A673 (cell line): Measurements from ENCODE around the gene ZGLP1. TPM values are rescaled to one million over a fixed set of nuclear protein-coding genes. Genes with fewer than 3 reads are reported as not detected.
A peak's percentile ranks its signal among the peaks of the same experiment; 100 is the strongest.

Experiments
- BruUV-seq: library from RNA; stranded (reverse); fragments of 400-500 nt; replicated peaks from 2 replicates; lab custom pipeline; 2021; lab: Mats Ljungman, UMichigan
- CTCF ChIA-PET: fragments of 300-600 bp; sonication (Branson Sonifier 250); formaldehyde crosslinking; loops from one replicate; lab custom pipeline; 2022; ENCODE audit warnings: antibody characterized with exemption; lab: Charles Lee
- POLR2A ChIA-PET: fragments of 300-600 bp; sonication (Branson Sonifier 250); formaldehyde crosslinking; loops from one replicate; lab custom pipeline; 2022; ENCODE audit warnings: antibody characterized with exemption; ENCODE audit not compliant: low non-redundant PET; lab: Charles Lee
- DNase-seq: peaks from one replicate; pipeline ENCODE4 v3.0.0-alpha.2; 2015; ENCODE audit warnings: low spot score
- H3K27ac ChIP-seq: fragments of 200-600 bp; sonication (generic); 2 replicates; pipeline ENCODE4 v1.5.1; 2016; ENCODE audit warnings: mixed run types, low read depth, mild to moderate bottlenecking, mixed read lengths, antibody characterized with exemption, low read length; ENCODE audit not compliant: poor library complexity, severe bottlenecking
- H3K27me3 ChIP-seq: fragments of 200-600 bp; sonication (generic); replicated peaks from 2 replicates; pipeline ENCODE4 v1.6.1; 2017; ENCODE audit warnings: mixed run types, low read depth, mild to moderate bottlenecking, mixed read lengths, antibody characterized with exemption, low read length; ENCODE audit not compliant: insufficient read depth, poor library complexity
- H3K36me3 ChIP-seq: fragments of 200-600 bp; sonication (generic); 2 replicates; pipeline ENCODE4 v1.6.1; 2016; ENCODE audit warnings: mixed run types, mild to moderate bottlenecking, mixed read lengths, antibody characterized with exemption, low read length; ENCODE audit not compliant: insufficient read depth, poor library complexity, severe bottlenecking
- H3K4me1 ChIP-seq: fragments of 200-600 bp; sonication (generic); 2 replicates; pipeline ENCODE4 v1.6.1; 2017; ENCODE audit warnings: mixed run types, mild to moderate bottlenecking, mixed read lengths, antibody characterized with exemption, low read length; ENCODE audit not compliant: insufficient read depth, poor library complexity, severe bottlenecking
- H3K4me3 ChIP-seq: fragments of 200-600 bp; sonication (generic); 2 replicates; pipeline ENCODE4 v1.5.1; 2016; ENCODE audit warnings: low read depth, mixed run types, mild to moderate bottlenecking, mixed read lengths, low read length; ENCODE audit not compliant: poor library complexity, severe bottlenecking
- H3K9me3 ChIP-seq: fragments of 200-600 bp; sonication (generic); 2 replicates; pipeline ENCODE4 v1.6.1; 2016; ENCODE audit warnings: mixed run types, low read depth, mild to moderate bottlenecking, mixed read lengths, antibody characterized with exemption, low read length; ENCODE audit not compliant: poor library complexity, severe bottlenecking
- CTCF ChIP-seq: fragments of 300-800, 200-600 bp; sonication (generic); conservative IDR thresholded peaks from 2 replicates; pipeline ENCODE4 v1.5.1; 2017; ENCODE audit warnings: low read depth, mild to moderate bottlenecking, antibody characterized with exemption, low read length, moderate library complexity, mixed read lengths
- EZH2 ChIP-seq: fragments of 200-600 bp; sonication (generic); IDR thresholded peaks from 2 replicates; pipeline ENCODE4 v1.6.1; 2017; ENCODE audit warnings: borderline replicate concordance, low read depth, mild to moderate bottlenecking, mixed read lengths, antibody characterized with exemption, low read length; ENCODE audit not compliant: poor library complexity, severe bottlenecking
- intact Hi-C: fragments of 100-400 bp; cut with micrococcal nuclease; formaldehyde crosslinking; loops from one replicate; pipeline ENCODE4 v1.10.0; 2022; ENCODE audit not compliant: unreplicated experiment
- total RNA-seq: library from RNA; stranded (reverse); gene quantifications from 2 replicates; pipeline ENCODE4 v1.2.3, GENCODE V29; 2021

Gene ZGLP1
- total RNA-seq, 1 experiment from 2014 or later: 7.2 TPM

GRCh38 chr19:10316229-10317044 lies 6.8 kb upstream of the ZGLP1 start:
- no peak for TF ChIP-seq EZH2
- TF ChIP-seq CTCF: no peak
- intact Hi-C loops: no loop called here

GRCh38 chr19:10315335-10316214 lies 6.0 kb upstream of the ZGLP1 start, which contains the start of gene FDX2:
TSS of gene FDX2 (minus strand) at chr19:10316015. CDS start at chr19:10315996, 19 bp downstream.
- Histone ChIP-seq H3K27me3 (no peaks in the 10 kb centered on the region), H3K4me1 (peaks cover 5% of the 10 kb centered on the region), H3K9me3 (no peaks in the 10 kb centered on the region), H3K4me3 (peak within 1 kb of the TSS; percentile 75), H3K36me3 (peaks cover 37% of the 10 kb centered on the region), H3K27ac (peak within 1 kb of the TSS; percentile 68)
- DNase-seq: peak; percentile 90
- intact Hi-C loops: no loop called here
- CTCF ChIA-PET: interaction anchor here (0.7 kb wide), 1 partner anchor 56 kb away, joined by 4 read pairs; no protein-coding TSS in a partner anchor
- TF ChIP-seq EZH2 (no peak), CTCF (no peak)
- POLR2A ChIA-PET: interaction anchor here (0.8 kb wide), 1 partner anchor 27 kb away, joined by 3 read pairs; no protein-coding TSS in a partner anchor
- no TSS peak for BruUV-seq

More at GRCh38 chr19:10316229-10317044, 6.8 kb upstream of the ZGLP1 start:
- no peak for DNase-seq
- H3K4me3 ChIP-seq: peak overlapping the region; percentile 75
- H3K27me3 ChIP-seq: no peaks in the 10 kb centered on the region
- H3K36me3 ChIP-seq: peaks cover 45% of the 10 kb centered on the region
- TSS peak; percentile 64 for BruUV-seq
- peak overlapping the region; percentile 68 for H3K27ac ChIP-seq
- CTCF ChIA-PET: no interaction called here
- peaks cover 5% of the 10 kb centered on the region for H3K4me1 ChIP-seq
- H3K9me3 ChIP-seq: no peaks in the 10 kb centered on the region
- POLR2A ChIA-PET: no interaction called here

- no peaks in the 10 kb centered on the region for H3K36me3 ChIP-seq
- intact Hi-C loops: no loop called here
- no peaks in the 10 kb centered on the region for H3K27me3 ChIP-seq
- no peak for DNase-seq
- POLR2A ChIA-PET: interaction anchor here (0.6 kb wide), 1 partner anchor 17 kb away, joined by 3 read pairs; no protein-coding TSS in a partner anchor
- TF ChIP-seq EZH2 (no peak), CTCF (no peak)
- H3K9me3 ChIP-seq: no peaks in the 10 kb centered on the region
- BruUV-seq: no TSS peak
- H3K27ac ChIP-seq: no peak overlapping the region
- H3K4me3 ChIP-seq: no peak overlapping the region
- H3K4me1 ChIP-seq: peaks cover 6% of the 10 kb centered on the region
- CTCF ChIA-PET: no interaction called here
These were observed 3.3 kb downstream of the ZGLP1 start for GRCh38 chr19:10306327-10306726.
